Measurements from ENCODE around the gene SLC13A4.
"Not testable (repeated sequence)": the region's sequence is repeated elsewhere in the genome, so short reads cannot be mapped to it uniquely, and the experiment has no call there.

SLC13A4 gene

GRCh38 chr7:135644154-135644553, 83.8 kb downstream of the SLC13A4 start:
- TF ChIP-seq ZNF274 (IDR thresholded peaks at IDR 0.05; ENCODE audit: low read depth, low read length) (no peak), YY1 (IDR thresholded peaks at IDR 0.05; ENCODE audit: insufficient read depth, insufficient read length) (no peak)
- peaks cover 73% of the 10 kb centered on the region for H3K36me3 ChIP-seq (ENCODE audit: insufficient read depth, insufficient read length, low read length)
- H3K9ac ChIP-seq (ENCODE audit: insufficient read length, low read depth): no peak overlapping the region
- no peaks in the 10 kb centered on the region for H3K4me1 ChIP-seq (ENCODE audit: insufficient read depth, insufficient read length)
- H3K4me3 ChIP-seq (ENCODE audit: insufficient read length, low read depth): no peak overlapping the region
- H3K9me3 ChIP-seq (ENCODE audit: insufficient read depth, low read length): no peaks in the 10 kb centered on the region
- H3K27me3 ChIP-seq (ENCODE audit: insufficient read depth, insufficient read length): no peaks in the 10 kb centered on the region
- DNase-seq (ENCODE audit: low read depth, low spot score): no peak

GRCh38 chr7:135639690-135640089, 88.3 kb downstream of the SLC13A4 start:
- peaks cover 79% of the 10 kb centered on the region for H3K36me3 ChIP-seq (ENCODE audit: insufficient read depth, insufficient read length, low read length)
- H3K27me3 ChIP-seq (ENCODE audit: insufficient read depth, insufficient read length); H3K9me3 ChIP-seq (ENCODE audit: insufficient read depth, low read length); H3K4me3 ChIP-seq (ENCODE audit: insufficient read length, low read depth); DNase-seq (ENCODE audit: low read depth, low spot score); H3K4me1 ChIP-seq (ENCODE audit: insufficient read depth, insufficient read length); H3K9ac ChIP-seq (ENCODE audit: insufficient read length, low read depth): not testable (repeated sequence)

- no peaks in the 10 kb centered on the region for H3K27me3 ChIP-seq (ENCODE audit: insufficient read depth, insufficient read length)
- no peaks in the 10 kb centered on the region for H3K4me1 ChIP-seq (ENCODE audit: insufficient read depth, insufficient read length)
- no peak for DNase-seq (ENCODE audit: low read depth, low spot score)
- H3K9ac ChIP-seq (ENCODE audit: insufficient read length, low read depth): no peak overlapping the region
- H3K9me3 ChIP-seq (ENCODE audit: insufficient read depth, low read length): no peaks in the 10 kb centered on the region
- peaks cover 79% of the 10 kb centered on the region for H3K36me3 ChIP-seq (ENCODE audit: insufficient read depth, insufficient read length, low read length)
- no peak overlapping the region for H3K4me3 ChIP-seq (ENCODE audit: insufficient read length, low read depth)
- TF ChIP-seq ZNF274 (IDR thresholded peaks at IDR 0.05; ENCODE audit: low read depth, low read length): no peak
- TF ChIP-seq SUZ12 (IDR thresholded peaks at IDR 0.05; ENCODE audit: extremely low read depth, insufficient read depth, insufficient read length): no peak
- TF ChIP-seq YY1 (IDR thresholded peaks at IDR 0.05; ENCODE audit: insufficient read depth, insufficient read length): no peak
Measured at GRCh38 chr7:135634191-135634878, 93.7 kb downstream of the SLC13A4 start.
